H9 (cell line): ENCODE measurements around the gene NFYC. TPM values are rescaled to one million over a fixed set of nuclear protein-coding genes. Genes with fewer than 3 reads are reported as not detected.
A peak's percentile ranks its signal among the peaks of the same experiment; 100 is the strongest.

Source experiments
- DNase-seq: peaks from one replicate; pipeline ENCODE4 v3.0.0-alpha.2; 2017
- H2AFZ ChIP-seq: one replicate; pipeline ENCODE4 v1.6.1; 2013; ENCODE audit warnings: mild to moderate bottlenecking, low read length, control low read depth, moderate library complexity
- H2AK5ac ChIP-seq: 2 replicates; pipeline ENCODE4 v1.6.1; 2013; ENCODE audit warnings: low read length, control low read depth, mixed read lengths; ENCODE audit not compliant: insufficient read length
- H2BK120ac ChIP-seq: one replicate; pipeline ENCODE4 v1.6.1; 2013; ENCODE audit warnings: low read depth, mild to moderate bottlenecking, low read length, control low read depth, inconsistent platforms; ENCODE audit not compliant: poor library complexity, severe bottlenecking
- H2BK12ac ChIP-seq: 2 replicates; pipeline ENCODE4 v1.6.1; 2013; ENCODE audit warnings: low read length, control low read depth, mixed read lengths, low read depth; ENCODE audit not compliant: insufficient read length
- H2BK15ac ChIP-seq: 2 replicates; pipeline ENCODE4 v1.6.1; 2013; ENCODE audit warnings: low read depth, low read length, control low read depth
- H2BK20ac ChIP-seq: one replicate; pipeline ENCODE4 v1.6.1; 2013; ENCODE audit warnings: low read depth, mild to moderate bottlenecking, low read length, control low read depth, inconsistent platforms; ENCODE audit not compliant: poor library complexity, severe bottlenecking
- H2BK5ac ChIP-seq: 2 replicates; pipeline ENCODE4 v1.6.1; 2013; ENCODE audit warnings: low read length, control low read depth, mixed read lengths; ENCODE audit not compliant: insufficient read length
- H3K14ac ChIP-seq: 2 replicates; pipeline ENCODE4 v1.6.1; 2013; ENCODE audit warnings: low read length, control low read depth; ENCODE audit not compliant: insufficient read depth
- H3K18ac ChIP-seq: 2 replicates; pipeline ENCODE4 v1.6.1; 2013; ENCODE audit warnings: low read depth, mild to moderate bottlenecking, mixed read lengths, low read length, control low read depth; ENCODE audit not compliant: insufficient read length
- H3K23ac ChIP-seq: 2 replicates; pipeline ENCODE4 v1.6.1; 2013; ENCODE audit warnings: low read length, control low read depth, mixed read lengths, low read depth; ENCODE audit not compliant: insufficient read length
- H3K23me2 ChIP-seq: 2 replicates; pipeline ENCODE4 v1.6.1; 2013; ENCODE audit warnings: low read depth, mild to moderate bottlenecking, mixed read lengths, low read length, control low read depth; ENCODE audit not compliant: insufficient read length, poor library complexity, severe bottlenecking
- H3K27ac ChIP-seq: 2 replicates; pipeline ENCODE4 v1.5.1; 2013; ENCODE audit warnings: low read length, control low read depth, mixed read lengths, low read depth; ENCODE audit not compliant: insufficient read length
- H3K27me3 ChIP-seq: 2 replicates; pipeline ENCODE4 v1.6.1; 2013; ENCODE audit warnings: low read length, control low read depth, inconsistent platforms; ENCODE audit not compliant: insufficient read depth
- H3K4ac ChIP-seq: 2 replicates; pipeline ENCODE4 v1.6.1; 2013; ENCODE audit warnings: low read depth, mild to moderate bottlenecking, control low read depth, inconsistent platforms, low read length, moderate library complexity
- H3K4me1 ChIP-seq: 2 replicates; pipeline ENCODE4 v1.6.1; 2013; ENCODE audit warnings: low read length, control low read depth, inconsistent platforms; ENCODE audit not compliant: insufficient read depth
- H3K4me2 ChIP-seq: 2 replicates; pipeline ENCODE4 v1.6.1; 2013; ENCODE audit warnings: low read length, control low read depth, mixed read lengths; ENCODE audit not compliant: insufficient read length, insufficient read depth
- H3K56ac ChIP-seq: 2 replicates; pipeline ENCODE4 v1.6.1; 2013; ENCODE audit warnings: low read depth, mild to moderate bottlenecking, mixed read lengths, low read length, control low read depth; ENCODE audit not compliant: insufficient read length
- H3K79me1 ChIP-seq: 2 replicates; pipeline ENCODE4 v1.6.1; 2013; ENCODE audit warnings: low read depth, mild to moderate bottlenecking, moderate library complexity, low read length, control low read depth, inconsistent platforms; ENCODE audit not compliant: insufficient read depth, poor library complexity, severe bottlenecking
- H3K79me2 ChIP-seq: 2 replicates; pipeline ENCODE4 v1.6.1; 2013; ENCODE audit warnings: low read length, control low read depth, inconsistent platforms; ENCODE audit not compliant: insufficient read depth
- H3K9ac ChIP-seq: 2 replicates; pipeline ENCODE4 v1.6.1; 2013; ENCODE audit warnings: low read length, control low read depth, mixed read lengths; ENCODE audit not compliant: insufficient read length; ENCODE audit errors: extremely low read depth
- H3K9me3 ChIP-seq: one replicate; pipeline ENCODE4 v1.6.1; 2013; ENCODE audit warnings: low read depth, low read length, inconsistent platforms; ENCODE audit not compliant: control insufficient read depth
- H3T11ph ChIP-seq: one replicate; pipeline ENCODE4 v1.6.1; 2013; ENCODE audit warnings: mild to moderate bottlenecking, low read length, control low read depth, inconsistent platforms
- H4K20me1 ChIP-seq: one replicate; pipeline ENCODE4 v1.6.1; 2013; ENCODE audit not compliant: control insufficient read depth, insufficient read length, insufficient read depth
- H4K5ac ChIP-seq: 2 replicates; pipeline ENCODE4 v1.6.1; 2013; ENCODE audit warnings: low read depth, mild to moderate bottlenecking, mixed read lengths, low read length, control low read depth; ENCODE audit not compliant: insufficient read length
- H4K8ac ChIP-seq: replicated peaks from 2 replicates; pipeline ENCODE4 v1.6.1; 2013; ENCODE audit warnings: low read length, control low read depth, mixed read lengths, low read depth; ENCODE audit not compliant: insufficient read length
- H4K91ac ChIP-seq: 2 replicates; pipeline ENCODE4 v1.6.1; 2013; ENCODE audit warnings: low read depth, mild to moderate bottlenecking, moderate library complexity, mixed read lengths, low read length, control low read depth; ENCODE audit not compliant: insufficient read length
- H3K27ac Mint-ChIP-seq, 3 experiments: 2 replicates in 2 of 3; 3 replicates in 1 of 3; pipeline ENCODE4 v1.8.0; 2020 to 2021; ENCODE audit warnings: mixed read lengths in 3 of 3, mild to moderate bottlenecking in 1 of 3, moderate library complexity in 1 of 3
- H3K27me3 Mint-ChIP-seq: 2 replicates; pipeline ENCODE4 v1.8.0; 2021; ENCODE audit warnings: low read depth, mild to moderate bottlenecking, moderate library complexity, mixed read lengths
- H3K36me3 Mint-ChIP-seq, 3 experiments: 2 replicates in 2 of 3; 3 replicates in 1 of 3; pipeline ENCODE4 v1.8.0; 2020 to 2021; ENCODE audit warnings: low read depth in 3 of 3, mixed read lengths in 3 of 3; ENCODE audit not compliant: insufficient read depth in 1 of 3
- H3K4me1 Mint-ChIP-seq, 2 experiments: 2 replicates each; pipeline ENCODE4 v1.8.0; 2020; ENCODE audit warnings: mixed read lengths in 2 of 2
- H3K4me3 Mint-ChIP-seq, 2 experiments: 2 replicates in 1 of 2; 3 replicates in 1 of 2; pipeline ENCODE4 v1.8.0; 2020 to 2021; ENCODE audit warnings: mild to moderate bottlenecking in 2 of 2, mixed read lengths in 2 of 2, moderate library complexity in 1 of 2
- H3K9me3 Mint-ChIP-seq, 2 experiments: 2 replicates in 1 of 2; 3 replicates in 1 of 2; pipeline ENCODE4 v1.8.0; 2020; ENCODE audit warnings: mild to moderate bottlenecking in 2 of 2, mixed read lengths in 2 of 2, moderate library complexity in 1 of 2
- WGBS: extraction: QIAGEN DNeasy Blood & Tissue Kit; methylation state at CpG from one replicate; pipeline ENCODE4 v1.1.7; 2013; ENCODE audit warnings: missing lambda C conversion rate, low lambda C conversion rate, mixed read lengths; ENCODE audit not compliant: insufficient read length; ENCODE audit errors: extremely low coverage; 5-methylcytosine and 5-hydroxymethylcytosine counted together
- total RNA-seq: library from RNA; stranded (reverse); gene quantifications from 2 replicates; pipeline ENCODE4 v1.2.1, GENCODE V29; 2021
- TF ChIP-seq, protein P1 (sequence below): fragments of 200-600 bp; sonication (generic); conservative IDR thresholded peaks from 3 replicates; pipeline ENCODE4 v1.8.0; 2021; ENCODE audit warnings: antibody characterized with exemption, mild to moderate bottlenecking

The NFYC gene
- total RNA-seq, 1 experiment from 2014 or later: 54.7 TPM

DNA sequence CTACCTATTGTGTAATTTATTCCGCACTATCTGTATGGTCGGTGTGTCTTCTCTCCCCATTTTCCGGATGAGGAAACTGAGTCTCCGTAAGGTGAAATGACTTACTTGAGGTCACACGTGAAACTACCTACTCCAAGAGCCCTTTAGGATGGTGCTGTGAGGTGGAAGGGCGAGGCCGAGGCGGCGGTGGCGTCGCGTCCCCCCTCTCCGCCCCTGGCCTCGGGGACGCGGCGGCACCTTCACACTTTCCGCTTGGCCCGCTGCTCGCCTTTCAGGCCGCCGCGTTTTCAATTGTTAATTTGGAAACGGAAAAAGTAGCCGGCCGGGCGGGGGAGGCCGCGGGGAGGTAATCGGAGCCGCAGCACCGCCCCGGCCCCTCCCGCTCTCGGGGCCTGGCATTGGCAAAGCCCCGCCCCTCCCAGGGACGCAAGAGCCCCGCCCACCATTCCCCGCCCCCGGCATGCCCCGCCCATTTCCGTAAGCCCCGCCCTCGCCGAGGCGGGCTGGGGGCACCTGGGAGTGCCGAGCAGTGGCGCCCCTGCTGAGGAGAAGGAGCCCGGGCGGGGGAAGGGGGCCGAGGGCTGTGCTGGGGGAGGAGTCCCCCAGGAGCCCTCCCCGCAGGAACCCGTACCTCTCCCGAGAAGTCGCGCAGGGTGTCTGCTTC, 110.7 kb downstream of the NFYC start:
- Histone ChIP-seq H3K18ac (no peak overlapping the region), H3K23ac (no peak overlapping the region), H3K4me2 (peak overlapping the region; percentile 28), H2BK5ac (no peak overlapping the region), H3K27ac (no peak overlapping the region), H4K20me1 (no peaks in the 10 kb centered on the region), H3K79me2 (no peaks in the 10 kb centered on the region), H2BK120ac (no peak overlapping the region), H3K79me1 (no peaks in the 10 kb centered on the region), H2AFZ (no peak overlapping the region), H3K14ac (no peak overlapping the region), H3K4me1 (0 out of 2 replicates have a peak, but pooled peaks cover 5% of the 10 kb centered on the region), H4K5ac (no peak overlapping the region), H2AK5ac (no peak overlapping the region), H3K23me2 (peaks cover 3% of the 10 kb centered on the region), H2BK12ac (no peak overlapping the region), H3K9me3 (no peaks in the 10 kb centered on the region), H3K4ac (no peak overlapping the region), H3K27me3 (no peaks in the 10 kb centered on the region), H2BK15ac (no peak overlapping the region), H2BK20ac (no peak overlapping the region), H3K9ac (no peak overlapping the region), H3T11ph (no peak overlapping the region), H4K91ac (no peak overlapping the region), H4K8ac (no peak overlapping the region), H3K56ac (no peak overlapping the region)
- Mint-ChIP-seq H3K9me3 (no peaks in the 10 kb centered on the region), H3K27me3 (peaks cover 23% of the 10 kb centered on the region), H3K27ac (no peak overlapping the region), H3K4me3 (peak overlapping the region; percentile 42 to 60; a peak in 3 of 5 replicates), H3K36me3 (no peaks in the 10 kb centered on the region), H3K4me1 (peaks cover 50 to 69% of the 10 kb centered on the region in 2 experiments)
- DNase-seq: peak; percentile 95
- TF ChIP-seq, protein P1, sequence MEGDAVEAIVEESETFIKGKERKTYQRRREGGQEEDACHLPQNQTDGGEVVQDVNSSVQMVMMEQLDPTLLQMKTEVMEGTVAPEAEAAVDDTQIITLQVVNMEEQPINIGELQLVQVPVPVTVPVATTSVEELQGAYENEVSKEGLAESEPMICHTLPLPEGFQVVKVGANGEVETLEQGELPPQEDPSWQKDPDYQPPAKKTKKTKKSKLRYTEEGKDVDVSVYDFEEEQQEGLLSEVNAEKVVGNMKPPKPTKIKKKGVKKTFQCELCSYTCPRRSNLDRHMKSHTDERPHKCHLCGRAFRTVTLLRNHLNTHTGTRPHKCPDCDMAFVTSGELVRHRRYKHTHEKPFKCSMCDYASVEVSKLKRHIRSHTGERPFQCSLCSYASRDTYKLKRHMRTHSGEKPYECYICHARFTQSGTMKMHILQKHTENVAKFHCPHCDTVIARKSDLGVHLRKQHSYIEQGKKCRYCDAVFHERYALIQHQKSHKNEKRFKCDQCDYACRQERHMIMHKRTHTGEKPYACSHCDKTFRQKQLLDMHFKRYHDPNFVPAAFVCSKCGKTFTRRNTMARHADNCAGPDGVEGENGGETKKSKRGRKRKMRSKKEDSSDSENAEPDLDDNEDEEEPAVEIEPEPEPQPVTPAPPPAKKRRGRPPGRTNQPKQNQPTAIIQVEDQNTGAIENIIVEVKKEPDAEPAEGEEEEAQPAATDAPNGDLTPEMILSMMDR: no peak
- WGBS: no CpG with 5 or more reads among the region's 56 CpGs
